ENCODE results near the gene CPNE8. TPM values are rescaled to one million over a fixed set of nuclear protein-coding genes. Genes with fewer than 3 reads are reported as not detected.

CPNE8 gene
- total RNA-seq, 2 donors from 2014 or later, result 6.1 to 7.2 TPM

GRCh38 chr12:38878986-38879385 is 26.4 kb downstream of the CPNE8 start:
- Mint-ChIP-seq H3K27ac (no peak overlapping the region), H3K9me3 (peaks cover 0 to 3% of the 10 kb centered on the region in 2 donors)
- no peak for ATAC-seq

DNA sequence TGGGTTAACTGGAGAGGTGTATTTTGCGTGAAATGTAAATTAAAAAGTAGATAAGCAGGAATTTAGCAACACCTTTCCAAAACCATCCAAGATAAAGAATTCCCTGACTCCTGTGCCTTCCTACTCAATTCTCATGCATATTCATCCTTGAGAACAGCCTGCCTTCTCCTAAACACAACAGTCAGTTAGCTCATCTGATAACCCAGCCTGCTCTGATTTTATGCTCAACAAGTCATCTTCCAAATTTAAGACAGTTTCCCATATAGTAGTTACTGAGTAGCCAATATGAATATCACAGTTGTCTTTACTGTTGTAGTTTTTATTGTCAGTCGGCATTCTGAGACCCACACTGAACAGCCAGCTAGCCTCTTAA is 27.1 kb downstream of the CPNE8 start:
- peaks cover 0 to 3% of the 10 kb centered on the region in 2 donors for H3K9me3 Mint-ChIP-seq
- H3K36me3 Mint-ChIP-seq, result no peaks in the 10 kb centered on the region
- no peak for ATAC-seq
- H3K27ac Mint-ChIP-seq, result no peak overlapping the region
- DNase-seq (ENCODE audit: low spot score in 2 of 2), result no peak

More at GRCh38 chr12:38878986-38879385, 26.4 kb downstream of the CPNE8 start:
- no peak for DNase-seq (ENCODE audit: low spot score in 2 of 2)
- H3K36me3 Mint-ChIP-seq, result no peaks in the 10 kb centered on the region

DNA sequence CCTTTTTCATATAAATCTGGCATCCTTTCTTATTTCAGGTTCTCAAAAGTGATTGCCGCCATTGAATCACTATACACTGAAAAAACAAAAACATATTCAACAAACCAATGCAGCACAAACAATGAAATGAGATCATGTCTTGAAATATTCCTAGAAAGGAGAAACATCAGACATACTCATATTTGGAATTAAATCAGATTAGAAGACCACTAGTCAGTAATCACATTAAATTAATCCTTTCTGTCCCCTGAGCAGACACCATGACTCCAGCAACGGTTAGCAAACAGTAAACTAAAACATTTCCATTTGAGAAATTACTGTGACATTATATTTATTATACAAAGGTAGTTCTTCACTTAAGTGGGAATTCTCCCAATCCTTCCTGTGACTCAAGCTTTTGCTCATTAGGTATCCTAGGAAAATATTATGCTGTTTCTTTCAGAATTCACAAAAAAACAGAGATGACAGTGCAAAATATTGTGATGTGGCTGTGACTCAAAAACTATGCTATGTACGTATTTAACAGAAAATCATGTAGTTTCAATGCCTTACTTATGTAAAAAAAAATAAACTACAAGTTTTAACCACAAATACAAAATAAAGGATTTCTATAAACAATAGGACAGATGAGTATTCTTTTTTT is 29.7 kb downstream of the CPNE8 start:
- no peak overlapping the region for H3K27ac Mint-ChIP-seq
- DNase-seq (ENCODE audit: low spot score in 2 of 2), result no peak
- ATAC-seq, result no peak
- H3K36me3 Mint-ChIP-seq, result peaks cover 0 to 6% of the 10 kb centered on the region in 2 donors
- peaks cover 0 to 5% of the 10 kb centered on the region in 2 donors for H3K9me3 Mint-ChIP-seq

DNA sequence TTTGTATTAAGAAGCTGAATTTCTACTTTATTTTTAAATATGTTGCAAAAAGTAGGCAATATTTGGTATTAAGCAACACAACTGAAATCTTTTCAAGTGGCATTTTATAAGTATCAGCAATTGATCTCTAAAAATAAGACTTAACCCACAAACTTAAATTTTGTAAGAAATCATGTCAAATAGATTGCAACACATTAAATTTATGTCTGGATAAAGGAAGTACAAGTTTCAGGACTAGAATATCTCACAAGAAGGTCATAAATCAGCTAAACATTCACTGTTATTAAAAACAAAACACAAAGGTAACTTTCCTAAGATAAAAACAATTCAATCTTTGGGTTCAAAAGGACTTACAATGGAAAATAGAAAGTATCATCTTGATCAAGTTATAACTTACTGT is 32.8 kb downstream of the CPNE8 start:
- peaks cover 4 to 12% of the 10 kb centered on the region in 2 donors for H3K9me3 Mint-ChIP-seq
- DNase-seq (ENCODE audit: low spot score in 2 of 2), result no peak
- H3K36me3 Mint-ChIP-seq, result peaks cover 0 to 6% of the 10 kb centered on the region in 2 donors
- ATAC-seq, result no peak
- no peak overlapping the region for H3K27ac Mint-ChIP-seq

- Mint-ChIP-seq H3K27ac (no peak overlapping the region), H3K9me3 (peaks cover 4 to 12% of the 10 kb centered on the region in 2 donors), H3K36me3 (peaks cover 0 to 6% of the 10 kb centered on the region in 2 donors)
- ATAC-seq, result no peak
- no peak for DNase-seq (ENCODE audit: low spot score in 2 of 2)
These were observed 33.2 kb downstream of the CPNE8 start for GRCh38 chr12:38872156-38872555.

- Mint-ChIP-seq H3K36me3 (peaks cover 0 to 6% of the 10 kb centered on the region in 2 donors), H3K9me3 (peaks cover 4 to 12% of the 10 kb centered on the region in 2 donors), H3K27ac (no peak overlapping the region)
- DNase-seq (ENCODE audit: low spot score in 2 of 2), result no peak
- no peak for ATAC-seq
These were observed 36.4 kb downstream of the CPNE8 start for GRCh38 chr12:38869036-38869435.

DNA sequence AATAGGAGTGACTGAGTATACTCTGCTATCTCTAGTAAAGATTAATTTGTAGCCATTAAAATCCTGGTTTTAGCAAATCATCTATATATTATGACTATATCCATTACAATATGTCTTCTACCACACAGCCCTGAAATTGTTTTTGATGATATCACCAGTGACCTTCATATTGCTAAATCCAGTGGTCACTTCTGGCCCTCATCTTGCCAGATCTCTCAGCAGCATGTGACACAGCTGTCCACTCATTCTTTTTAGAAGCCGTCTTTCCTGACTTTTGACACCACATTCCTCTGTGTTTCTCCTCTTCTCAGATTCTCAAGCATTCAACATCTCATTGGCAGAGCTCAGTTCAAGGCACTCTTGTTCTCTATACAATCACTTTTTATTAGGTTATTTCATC is 54.9 kb downstream of the CPNE8 start:
- no peak for ATAC-seq
- Mint-ChIP-seq H3K36me3 (no peaks in the 10 kb centered on the region), H3K9me3 (peaks cover 0 to 7% of the 10 kb centered on the region in 2 donors), H3K27ac (no peak overlapping the region)
- DNase-seq (ENCODE audit: low spot score in 2 of 2), result no peak

DNA sequence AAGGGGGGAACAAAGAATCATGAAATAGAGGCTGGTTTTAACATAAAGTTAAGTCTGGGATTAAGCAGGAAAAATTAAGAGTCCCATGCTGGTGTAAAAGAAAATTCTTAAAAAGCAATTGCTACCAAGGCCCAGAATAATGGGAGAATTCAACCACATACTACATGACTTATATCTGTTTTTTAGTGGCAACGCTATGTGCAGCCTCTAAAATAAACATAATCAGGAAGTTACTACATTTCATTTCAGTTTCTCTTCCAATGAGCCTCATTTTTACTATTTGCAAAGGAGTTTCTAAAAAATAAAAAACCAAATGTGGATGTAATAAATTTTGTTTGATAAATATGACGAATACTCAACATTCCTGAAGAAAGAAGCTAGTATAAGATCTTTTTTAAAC is 58.1 kb downstream of the CPNE8 start:
- no peaks in the 10 kb centered on the region for H3K36me3 Mint-ChIP-seq
- ATAC-seq, result no peak
- no peak overlapping the region for H3K27ac Mint-ChIP-seq
- no peak for DNase-seq (ENCODE audit: low spot score in 2 of 2)
- H3K9me3 Mint-ChIP-seq, result peaks cover 0 to 7% of the 10 kb centered on the region in 2 donors

DNA sequence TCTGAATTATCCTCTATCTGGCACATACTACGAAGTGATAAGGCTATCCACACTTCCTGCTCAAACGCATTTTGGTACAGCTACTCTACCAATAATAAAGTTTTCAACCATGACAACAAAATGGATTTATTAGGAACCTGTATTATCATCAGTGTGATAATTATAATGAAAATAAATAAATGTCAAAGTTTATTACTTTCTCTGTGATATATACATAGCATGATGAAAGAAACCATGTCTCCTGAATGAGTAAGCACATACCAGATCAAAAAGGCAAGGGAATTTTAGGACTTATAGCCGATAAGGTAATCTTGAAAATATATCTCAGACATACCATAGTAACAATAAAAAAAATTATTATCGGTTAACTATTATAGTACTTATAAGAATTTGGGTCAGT is 61.1 kb downstream of the CPNE8 start:
- ATAC-seq (no peak), DNase-seq (ENCODE audit: low spot score in 2 of 2) (no peak)
- Mint-ChIP-seq H3K27ac (no peak overlapping the region), H3K9me3 (no peaks in the 10 kb centered on the region), H3K36me3 (no peaks in the 10 kb centered on the region)

DNA sequence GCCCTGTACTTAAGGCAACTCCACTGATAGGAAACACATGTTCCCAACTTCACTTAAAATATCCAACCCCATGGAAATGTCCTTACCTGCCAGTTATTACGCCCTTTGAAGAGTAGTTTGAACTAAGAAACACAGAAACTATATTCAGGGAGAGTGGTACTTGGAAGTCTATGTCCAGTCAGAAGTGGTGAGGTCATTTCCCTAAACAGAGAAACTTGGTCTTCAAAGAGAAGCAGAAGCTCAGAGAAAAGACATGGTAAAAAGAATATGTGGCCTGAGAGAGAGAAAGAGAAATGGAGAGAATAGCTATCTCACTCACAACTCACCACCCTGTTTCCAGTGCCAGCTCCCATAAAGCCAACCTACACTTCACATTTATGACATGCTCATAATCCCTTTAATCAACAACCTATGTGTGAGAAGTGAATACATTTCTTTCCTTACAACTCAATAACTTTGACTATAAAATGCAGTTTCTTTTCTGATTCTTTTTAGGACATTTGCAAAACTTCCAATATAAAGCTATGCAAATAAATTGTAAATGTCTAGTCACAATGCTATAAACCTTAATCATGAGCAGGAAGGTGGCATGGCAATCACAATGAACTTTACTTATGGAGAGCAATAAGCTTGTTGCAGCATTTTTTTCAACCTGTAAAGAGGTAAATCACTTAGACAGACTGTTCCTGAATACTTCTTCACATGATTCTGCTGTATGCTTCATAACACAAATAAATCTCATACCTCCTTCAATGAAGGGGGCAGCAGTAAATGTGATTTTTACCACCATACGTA is 67.1 kb downstream of the CPNE8 start:
- Mint-ChIP-seq H3K9me3 (peaks cover 6 to 7% of the 10 kb centered on the region in 2 donors), H3K27ac (no peak overlapping the region), H3K36me3 (peaks cover 0 to 11% of the 10 kb centered on the region in 2 donors)
- ATAC-seq (no peak), DNase-seq (ENCODE audit: low spot score in 2 of 2) (no peak)

DNA sequence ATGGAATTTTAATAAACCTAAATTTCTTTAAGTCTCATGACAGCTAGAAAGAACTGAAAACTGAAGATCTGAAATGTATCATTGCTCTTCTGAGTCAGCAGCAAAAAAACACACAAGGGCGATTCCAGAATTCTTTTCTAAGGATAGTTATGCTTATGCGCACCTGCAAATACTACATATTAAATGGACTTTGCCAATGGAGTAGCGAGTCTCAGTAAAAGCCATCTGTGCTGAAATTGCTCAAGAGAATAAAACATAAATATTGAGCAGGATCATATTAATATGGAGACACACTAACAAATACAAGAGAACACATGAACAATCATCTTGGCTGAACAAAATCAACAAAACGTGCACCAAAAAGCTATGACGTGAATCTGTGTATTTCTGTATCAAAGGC is 73.7 kb downstream of the CPNE8 start:
- Mint-ChIP-seq H3K36me3 (peaks cover 0 to 11% of the 10 kb centered on the region in 2 donors), H3K27ac (no peak overlapping the region), H3K9me3 (peaks cover 6 to 7% of the 10 kb centered on the region in 2 donors)
- no peak for DNase-seq (ENCODE audit: low spot score in 2 of 2)
- ATAC-seq, result no peak

GRCh38 chr12:38825006-38825405 is 80.4 kb downstream of the CPNE8 start:
- no peak for ATAC-seq
- Mint-ChIP-seq H3K27ac (no peak overlapping the region), H3K36me3 (no peaks in the 10 kb centered on the region), H3K9me3 (peaks cover 0 to 5% of the 10 kb centered on the region in 2 donors)
- no peak for DNase-seq (ENCODE audit: low spot score in 2 of 2)

- no peak for ATAC-seq
- H3K9me3 Mint-ChIP-seq, result peaks cover 0 to 5% of the 10 kb centered on the region in 2 donors
These were observed 81.7 kb downstream of the CPNE8 start for GRCh38 chr12:38823738-38824137.

GRCh38 chr12:38823314-38823713 is 82.1 kb downstream of the CPNE8 start:
- no peak for ATAC-seq
- Mint-ChIP-seq H3K36me3 (no peaks in the 10 kb centered on the region), H3K9me3 (peaks cover 0 to 5% of the 10 kb centered on the region in 2 donors), H3K27ac (no peak overlapping the region)
- no peak for DNase-seq (ENCODE audit: low spot score in 2 of 2)

More at GRCh38 chr12:38823738-38824137, 81.7 kb downstream of the CPNE8 start:
- no peak overlapping the region for H3K27ac Mint-ChIP-seq
- DNase-seq (ENCODE audit: low spot score in 2 of 2), result no peak
- H3K36me3 Mint-ChIP-seq, result no peaks in the 10 kb centered on the region

GRCh38 chr12:38817942-38818341 is 87.4 kb downstream of the CPNE8 start:
- H3K9me3 Mint-ChIP-seq, result peaks cover 1 to 3% of the 10 kb centered on the region in 2 donors
- no peaks in the 10 kb centered on the region for H3K36me3 Mint-ChIP-seq
- DNase-seq (ENCODE audit: low spot score in 2 of 2) (no peak), ATAC-seq (no peak)
- no peak overlapping the region for H3K27ac Mint-ChIP-seq

DNA sequence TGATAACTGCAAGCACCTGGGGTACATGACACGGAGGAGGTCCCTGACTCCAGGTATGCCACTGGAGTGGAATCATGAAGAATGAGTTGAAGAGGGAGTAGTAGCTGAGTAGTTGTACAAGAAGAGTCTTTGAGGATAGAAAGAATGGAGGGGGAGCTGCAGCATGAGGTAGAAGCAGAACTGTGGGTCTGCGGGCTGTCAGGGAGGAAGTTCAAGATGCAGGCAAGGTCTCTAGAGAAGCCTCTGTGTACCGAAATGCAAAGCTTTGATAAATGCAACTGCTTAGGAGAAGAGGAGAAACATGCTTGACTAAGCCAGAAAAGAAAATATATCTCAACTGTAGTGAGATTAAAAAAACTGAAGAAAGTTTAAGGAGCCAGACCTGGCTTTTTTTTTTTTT is 91.5 kb downstream of the CPNE8 start:
- Mint-ChIP-seq H3K9me3 (peaks cover 13 to 16% of the 10 kb centered on the region in 2 donors), H3K27ac (no peak overlapping the region), H3K36me3 (peaks cover 7% of the 10 kb centered on the region in 2 donors)
- DNase-seq (ENCODE audit: low spot score in 2 of 2) (no peak), ATAC-seq (no peak)

GRCh38 chr12:38811814-38812356 is 93.5 kb downstream of the CPNE8 start:
- Mint-ChIP-seq H3K9me3 (peaks cover 13 to 16% of the 10 kb centered on the region in 2 donors), H3K27ac (no peak overlapping the region), H3K36me3 (peaks cover 7% of the 10 kb centered on the region in 2 donors)
- ATAC-seq, result no peak
- no peak for DNase-seq (ENCODE audit: low spot score in 2 of 2)
